GM21367 (cell line): ENCODE measurements around the gene ITIH5.

ENCODE experiments used
- ATAC-seq: cut with Tn5 transposase; IDR thresholded peaks from one replicate; pipeline ENCODE4 v1.9.1; 2021; ENCODE audit not compliant: unreplicated experiment

The ITIH5 gene

GRCh38 chr10:7551950-7552716 is 114.6 kb downstream of the ITIH5 start:
- no peak for ATAC-seq

GRCh38 chr10:7551289-7551688 is 115.5 kb downstream of the ITIH5 start:
- no peak for ATAC-seq

- no peak for ATAC-seq
Measured at GRCh38 chr10:7550013-7550412, 116.8 kb downstream of the ITIH5 start.

GRCh38 chr10:7547829-7548228 is 118.9 kb downstream of the ITIH5 start:
- ATAC-seq, result no peak

GRCh38 chr10:7547206-7547605 is 119.6 kb downstream of the ITIH5 start:
- no peak for ATAC-seq

- ATAC-seq, result no peak
Measured at GRCh38 chr10:7546385-7546967, 120.3 kb downstream of the ITIH5 start.

- no peak for ATAC-seq
Measured at GRCh38 chr10:7545792-7546191, 121.0 kb downstream of the ITIH5 start.

- no peak for ATAC-seq
Measured at GRCh38 chr10:7545261-7545660, 121.5 kb downstream of the ITIH5 start.

- ATAC-seq, result no peak
Measured at GRCh38 chr10:7544203-7544602, 122.6 kb downstream of the ITIH5 start.

- no peak for ATAC-seq
Measured at GRCh38 chr10:7542189-7542914, 124.4 kb downstream of the ITIH5 start.

- no peak for ATAC-seq
Measured at GRCh38 chr10:7541137-7542087, 125.4 kb downstream of the ITIH5 start.

- ATAC-seq, result no peak
Measured at GRCh38 chr10:7538970-7539654, 127.7 kb downstream of the ITIH5 start.

GRCh38 chr10:7537126-7537525 is 129.6 kb downstream of the ITIH5 start:
- ATAC-seq, result no peak

- ATAC-seq, result no peak
Measured at GRCh38 chr10:7534480-7534852, 132.3 kb downstream of the ITIH5 start.

GRCh38 chr10:7533657-7534479 is 132.9 kb downstream of the ITIH5 start:
- no peak for ATAC-seq

- ATAC-seq, result no peak
Measured at GRCh38 chr10:7532723-7533498, 133.9 kb downstream of the ITIH5 start.

GRCh38 chr10:7529638-7530037 is 137.1 kb downstream of the ITIH5 start:
- ATAC-seq, result no peak

GRCh38 chr10:7527468-7527867 is 139.3 kb downstream of the ITIH5 start:
- ATAC-seq, result no peak

- ATAC-seq, result no peak
Measured at GRCh38 chr10:7526017-7526400, 140.8 kb downstream of the ITIH5 start.
